Muscle of leg (tissue), 11 donors: ENCODE data around the gene PTGER1. TPM values are rescaled to one million over a fixed set of nuclear protein-coding genes. Genes with fewer than 3 reads are reported as not detected.
"Not testable (repeated sequence)": the region's sequence is repeated elsewhere in the genome, so short reads cannot be mapped to it uniquely, and the experiment has no call there.

Source experiments
- DNase-seq: peaks from one replicate; pipeline ENCODE4 v3.0.0; 2013
- H3K27ac ChIP-seq: one replicate; pipeline ENCODE4 v1.5.1; 2013; ENCODE audit warnings: mild to moderate bottlenecking, low read length, control low read depth
- H3K27me3 ChIP-seq: one replicate; pipeline ENCODE4 v1.6.1; 2013; ENCODE audit warnings: low read length; ENCODE audit not compliant: control insufficient read depth, insufficient read depth
- H3K36me3 ChIP-seq: one replicate; pipeline ENCODE4 v1.6.1; 2013; ENCODE audit warnings: low read length; ENCODE audit not compliant: control insufficient read depth, insufficient read depth
- H3K4me1 ChIP-seq: one replicate; pipeline ENCODE4 v1.6.1; 2013; ENCODE audit warnings: low read length; ENCODE audit not compliant: control insufficient read depth, insufficient read depth
- H3K4me3 ChIP-seq: one replicate; pipeline ENCODE4 v1.5.1; 2013; ENCODE audit warnings: low read length, control low read depth
- H3K9me3 ChIP-seq: replicated peaks from 2 replicates; pipeline ENCODE4 v1.6.1; 2013; ENCODE audit warnings: low read depth, low read length; ENCODE audit not compliant: control insufficient read depth
- WGBS: methylation state at CpG from one replicate; pipeline ENCODE4 v1.1.5; 2013; ENCODE audit warnings: missing lambda C conversion rate; ENCODE audit not compliant: insufficient coverage; 5-methylcytosine and 5-hydroxymethylcytosine counted together
- polyA plus RNA-seq, 8 donors: library from polyadenylated mRNA; unstranded; fragments of 120-200 nt; gene quantifications; one replicate each; pipeline versions ENCODE4 v1.2.1 to v1.2.3, GENCODE V29; 2013; ENCODE audit warnings: inconsistent platforms in 1 of 8, low replicate concordance in 1 of 8; ENCODE audit not compliant: insufficient read length in 8 of 8, insufficient read depth in 1 of 8
- total RNA-seq: library from RNA; stranded (reverse); fragments of 120-200 nt; gene quantifications from one replicate; pipeline ENCODE4 v1.2.4, GENCODE V29; 2013

PTGER1 gene
- total and polyA plus RNA-seq, 9 donors = 0.09 to 0.52 (median 0.12) TPM; not detected in 6

DNA sequence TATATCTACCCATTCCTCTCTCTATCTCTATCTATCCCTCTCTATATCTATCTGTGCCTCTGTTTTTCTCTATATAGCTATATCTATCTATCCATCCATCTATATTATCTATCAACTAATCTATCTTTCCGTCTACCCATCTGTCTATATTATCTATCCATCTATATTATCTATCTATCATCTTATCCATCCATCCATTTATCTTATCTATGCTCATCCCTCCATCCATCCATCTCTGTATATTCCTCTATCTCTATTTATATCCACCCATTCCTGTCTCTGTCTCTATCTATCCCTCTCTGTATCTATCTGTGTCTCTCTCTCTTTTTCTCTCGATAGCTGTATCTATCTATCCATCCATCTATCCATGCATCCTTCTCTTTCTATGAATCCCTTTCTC lies 14.2 kb downstream of the PTGER1 start:
- Histone ChIP-seq H3K27ac (no peak overlapping the region), H3K9me3 (no peaks in the 10 kb centered on the region), H3K36me3 (peaks cover 57% of the 10 kb centered on the region), H3K4me3 (no peak overlapping the region), H3K27me3 (no peaks in the 10 kb centered on the region), H3K4me1 (no peaks in the 10 kb centered on the region)
- no peak for DNase-seq
- 96% methylated on average over 2 of the region's 2 CpGs for WGBS

DNA sequence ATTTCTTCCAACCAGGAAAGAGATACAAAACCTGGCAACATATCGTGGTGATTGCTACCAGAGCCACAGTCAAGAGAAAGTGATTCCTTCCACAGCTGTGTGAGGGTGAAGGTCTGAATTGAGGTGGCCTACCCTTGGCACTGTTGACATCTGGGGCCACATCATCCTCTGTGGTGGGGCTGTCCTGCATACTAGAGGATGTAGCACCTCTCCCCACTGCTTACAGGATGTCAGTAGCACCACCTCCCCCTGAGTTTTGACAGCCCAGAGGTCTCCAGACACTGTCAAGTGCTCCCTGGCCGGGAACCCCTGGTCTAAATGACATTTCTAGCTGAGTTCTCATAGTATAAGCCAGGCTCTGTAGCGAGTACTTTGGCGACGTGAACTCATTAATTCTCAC lies 15.5 kb downstream of the PTGER1 start:
- Histone ChIP-seq H3K27ac (no peak overlapping the region), H3K27me3 (no peaks in the 10 kb centered on the region), H3K4me3 (no peak overlapping the region), H3K36me3 (peaks cover 49% of the 10 kb centered on the region), H3K4me1 (no peaks in the 10 kb centered on the region), H3K9me3 (no peaks in the 10 kb centered on the region)
- no CpG with 5 or more reads among the region's 5 CpGs for WGBS
- DNase-seq = no peak

GRCh38 chr19:14452303-14452702 lies 22.9 kb downstream of the PTGER1 start:
- not testable (repeated sequence) for DNase-seq, H3K4me1 ChIP-seq, H3K9me3 ChIP-seq, H3K27ac ChIP-seq, H3K4me3 ChIP-seq, H3K27me3 ChIP-seq
- H3K36me3 ChIP-seq = peaks cover 46% of the 10 kb centered on the region
- WGBS = 88% methylated on average over 3 of the region's 3 CpGs

DNA sequence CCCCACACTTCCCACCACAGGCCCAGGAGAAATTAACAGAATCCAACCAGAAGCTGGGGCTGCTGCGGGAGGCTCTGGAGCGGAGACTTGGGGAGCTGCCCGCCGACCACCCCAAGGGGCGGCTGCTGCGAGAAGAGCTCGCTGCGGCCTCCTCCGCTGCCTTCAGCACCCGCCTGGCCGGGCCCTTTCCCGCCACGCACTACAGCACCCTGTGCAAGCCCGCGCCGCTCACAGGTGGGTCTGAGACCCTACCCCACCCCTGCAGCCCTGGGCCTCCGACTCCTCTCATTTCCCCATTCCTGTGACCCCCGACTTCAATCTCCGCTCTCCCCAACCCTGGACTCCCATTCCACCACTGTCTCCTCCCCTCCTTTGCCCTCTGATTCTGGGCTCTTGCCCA lies 24.3 kb downstream of the PTGER1 start:
- WGBS = 97% methylated on average over 19 of the region's 19 CpGs
- DNase-seq = no peak
- H3K4me1 ChIP-seq = no peaks in the 10 kb centered on the region
- no peaks in the 10 kb centered on the region for H3K27me3 ChIP-seq
- no peak overlapping the region for H3K27ac ChIP-seq
- H3K9me3 ChIP-seq = no peaks in the 10 kb centered on the region
- H3K4me3 ChIP-seq = no peak overlapping the region
- H3K36me3 ChIP-seq = peaks cover 56% of the 10 kb centered on the region

- DNase-seq = no peak
- Histone ChIP-seq H3K4me1 (no peaks in the 10 kb centered on the region), H3K27ac (no peak overlapping the region), H3K4me3 (no peak overlapping the region), H3K36me3 (peaks cover 58% of the 10 kb centered on the region), H3K27me3 (no peaks in the 10 kb centered on the region), H3K9me3 (no peaks in the 10 kb centered on the region)
- WGBS = 79% methylated on average over 28 of the region's 30 CpGs
Measured at GRCh38 chr19:14450168-14450874, 24.8 kb downstream of the PTGER1 start.

- no peak for DNase-seq
- WGBS = 98% methylated on average over 4 of the region's 6 CpGs
- no peak overlapping the region for H3K27ac ChIP-seq
- no peaks in the 10 kb centered on the region for H3K9me3 ChIP-seq
- H3K4me3 ChIP-seq = no peak overlapping the region
- no peaks in the 10 kb centered on the region for H3K27me3 ChIP-seq
- H3K36me3 ChIP-seq = peaks cover 67% of the 10 kb centered on the region
- H3K4me1 ChIP-seq = no peaks in the 10 kb centered on the region
Measured at GRCh38 chr19:14449321-14449720, 25.8 kb downstream of the PTGER1 start.

DNA sequence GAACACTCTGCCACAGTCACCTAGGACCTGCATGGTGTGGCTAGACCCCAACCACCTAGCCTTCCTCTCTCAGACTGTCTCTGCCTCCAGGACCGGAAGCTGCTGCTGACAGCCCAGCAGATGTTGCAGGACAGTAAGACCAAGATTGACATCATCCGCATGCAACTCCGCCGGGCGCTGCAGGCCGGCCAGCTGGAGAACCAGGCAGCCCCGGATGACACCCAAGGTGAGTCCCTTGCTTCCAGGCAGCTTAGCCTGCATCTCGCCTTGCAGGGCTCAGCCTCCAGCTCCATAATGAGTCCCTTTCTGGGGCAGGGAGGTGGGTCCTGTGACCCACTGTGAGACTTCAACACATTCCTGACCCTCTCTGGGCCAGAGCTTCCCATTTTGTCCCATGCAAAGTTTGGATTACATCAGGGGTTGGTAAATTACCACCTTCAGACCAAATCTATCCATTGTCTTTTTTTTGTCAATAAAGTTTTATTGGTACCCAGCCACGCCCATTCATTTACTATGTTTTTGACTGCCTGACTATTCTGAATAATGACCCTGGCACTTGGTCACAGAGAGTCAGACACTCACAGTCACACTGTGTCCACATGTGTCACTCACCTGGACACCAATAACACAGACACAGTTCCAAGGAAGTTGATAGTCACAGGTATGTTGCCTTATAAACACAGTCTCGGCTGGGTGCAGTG lies 28.7 kb downstream of the PTGER1 start:
- Histone ChIP-seq H3K27me3 (no peaks in the 10 kb centered on the region), H3K36me3 (peaks cover 79% of the 10 kb centered on the region), H3K4me3 (no peak overlapping the region), H3K4me1 (peaks cover 4% of the 10 kb centered on the region), H3K9me3 (no peaks in the 10 kb centered on the region), H3K27ac (no peak overlapping the region)
- WGBS = 100% methylated on average over 9 of the region's 10 CpGs
- no peak for DNase-seq

DNA sequence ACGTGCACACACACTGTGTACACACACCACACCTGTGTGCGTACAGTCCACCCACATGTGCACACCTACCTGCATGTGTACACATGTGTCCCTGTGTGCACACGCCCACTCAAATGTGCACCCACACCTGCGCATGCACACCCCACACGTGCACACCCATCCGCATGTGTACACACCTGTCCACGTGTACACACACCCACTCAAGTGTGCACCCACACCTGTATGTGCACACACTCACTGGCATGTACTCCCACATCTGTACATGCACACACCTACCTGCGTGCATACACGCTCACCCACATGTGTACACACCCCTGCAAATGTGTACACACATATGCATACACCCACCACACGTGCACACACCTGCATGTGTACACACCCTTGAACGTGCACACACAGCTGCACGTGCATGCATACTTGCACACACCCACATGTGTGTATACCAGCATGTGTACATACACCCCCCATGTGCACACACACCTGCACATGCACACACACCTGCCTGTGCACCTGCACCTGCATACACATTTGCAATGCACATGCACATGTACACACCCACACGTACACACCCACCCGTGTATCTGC lies 31.4 kb downstream of the PTGER1 start:
- H3K36me3 ChIP-seq = peaks cover 59% of the 10 kb centered on the region
- H3K9me3 ChIP-seq = no peaks in the 10 kb centered on the region
- DNase-seq = no peak
- H3K27ac ChIP-seq = no peak overlapping the region
- no peaks in the 10 kb centered on the region for H3K27me3 ChIP-seq
- peaks cover 21% of the 10 kb centered on the region for H3K4me1 ChIP-seq
- 96% methylated on average over 12 of the region's 14 CpGs for whole genome bisulfite sequencing
- no peak overlapping the region for H3K4me3 ChIP-seq

GRCh38 chr19:14442891-14443631 lies 32.1 kb downstream of the PTGER1 start:
- no peak for DNase-seq
- H3K27ac ChIP-seq = no peak overlapping the region
- WGBS = 97% methylated on average over 13 of the region's 16 CpGs
- H3K9me3 ChIP-seq = no peaks in the 10 kb centered on the region
- H3K4me3 ChIP-seq = no peak overlapping the region
- H3K4me1 ChIP-seq = peaks cover 21% of the 10 kb centered on the region
- no peaks in the 10 kb centered on the region for H3K27me3 ChIP-seq
- H3K36me3 ChIP-seq = peaks cover 53% of the 10 kb centered on the region
